T-cell (primary cell): Measurements from ENCODE around the gene NDUFA7. TPM values are rescaled to one million over a fixed set of nuclear protein-coding genes. Genes with fewer than 3 reads are reported as not detected.
"Not testable (repeated sequence)": the region's sequence is repeated elsewhere in the genome, so short reads cannot be mapped to it uniquely, and the experiment has no call there.

Experiments used
- ATAC-seq, 4 experiments: fragments of 200-7000 bp in 3 of 4; fragments of 150-1000 bp in 1 of 4; cut with Tn5 transposase; replicated peaks in 1 of 4; 1 replicate in 3 of 4; 2 replicates in 1 of 4; pipeline ENCODE4 v1.10.0; 2021; ENCODE audit warnings: moderate library complexity in 3 of 4, mild to moderate bottlenecking in 2 of 4, moderate number of reproducible peaks in 1 of 4
- CTCF ChIA-PET, 2 donors: fragments of 300-600 bp; sonication (Branson Sonifier 250); formaldehyde crosslinking; loops; one replicate each; lab custom pipeline; 2022; ENCODE audit warnings: antibody characterized with exemption in 2 of 2; lab: Charles Lee
- POLR2A ChIA-PET, 2 donors: fragments of 300-600 bp; sonication (Branson Sonifier 250); formaldehyde crosslinking; loops; one replicate each; lab custom pipeline; 2022; ENCODE audit warnings: antibody characterized with exemption in 2 of 2; lab: Charles Lee
- DNase-seq, 35 experiments: peaks; one replicate each; pipeline versions ENCODE4 v3.0.0 to v3.0.0-alpha.2; 2013 to 2023
- H3K27ac ChIP-seq: one replicate; pipeline ENCODE4 v1.5.1; 2013; ENCODE audit warnings: low read length
- H3K27me3 ChIP-seq, 2 experiments: replicated peaks in 1 of 2; 1 replicate in 1 of 2; 2 replicates in 1 of 2; pipeline versions ENCODE4 v1.6.1 to v1.7.0; 2013; ENCODE audit warnings: low read length in 1 of 2, mixed read lengths in 1 of 2; ENCODE audit not compliant: control insufficient read depth in 2 of 2, insufficient read depth in 2 of 2; ENCODE audit errors: extremely low read depth in 1 of 2
- H3K36me3 ChIP-seq, 2 donors: 1 replicate in 1 of 2; 2 replicates in 1 of 2; pipeline versions ENCODE4 v1.6.1 to v1.7.0; 2013; ENCODE audit warnings: low read length in 1 of 2; ENCODE audit not compliant: control insufficient read depth in 2 of 2, insufficient read depth in 1 of 2; ENCODE audit errors: extremely low read depth in 1 of 2
- H3K4me1 ChIP-seq, 2 experiments: 1 replicate in 1 of 2; 2 replicates in 1 of 2; pipeline versions ENCODE4 v1.6.1 to v1.7.0; 2013; ENCODE audit warnings: low read length in 2 of 2, mixed read lengths in 1 of 2; ENCODE audit not compliant: insufficient read depth in 2 of 2, control insufficient read depth in 1 of 2; ENCODE audit errors: extremely low read depth in 1 of 2
- H3K4me3 ChIP-seq, 2 donors: 1 replicate in 1 of 2; 2 replicates in 1 of 2; pipeline versions ENCODE4 v1.5.1 to v1.7.0; 2013; ENCODE audit warnings: mild to moderate bottlenecking in 2 of 2, low read length in 1 of 2, moderate library complexity in 1 of 2; ENCODE audit not compliant: control insufficient read depth in 1 of 2; ENCODE audit errors: extremely low read depth in 1 of 2
- H3K9me3 ChIP-seq: 2 replicates; pipeline ENCODE4 v1.7.0; 2013
- H3K27ac Mint-ChIP-seq, 2 donors: one replicate each; pipeline ENCODE4 v1.8.0; 2020 to 2021; ENCODE audit warnings: mild to moderate bottlenecking in 2 of 2, mixed read lengths in 2 of 2
- H3K27me3 Mint-ChIP-seq, 2 donors: one replicate each; pipeline ENCODE4 v1.8.0; 2021 to 2022; ENCODE audit warnings: mixed read lengths in 2 of 2
- H3K36me3 Mint-ChIP-seq: one replicate; pipeline ENCODE4 v1.8.0; 2021; ENCODE audit warnings: mixed read lengths
- H3K4me1 Mint-ChIP-seq, 3 donors: one replicate each; pipeline ENCODE4 v1.8.0; 2020 to 2022; ENCODE audit warnings: mixed read lengths in 3 of 3, mild to moderate bottlenecking in 1 of 3
- H3K4me3 Mint-ChIP-seq, 3 donors: one replicate each; pipeline ENCODE4 v1.8.0; 2020 to 2022; ENCODE audit warnings: mild to moderate bottlenecking in 3 of 3, mixed read lengths in 3 of 3, moderate library complexity in 3 of 3
- H3K9me3 Mint-ChIP-seq, 3 donors: one replicate each; pipeline ENCODE4 v1.8.0; 2020 to 2022; ENCODE audit warnings: mixed read lengths in 3 of 3
- whole genome bisulfite sequencing: methylation state at CpG from one replicate; pipeline ENCODE4 v1.1.5; 2013; ENCODE audit warnings: missing lambda C conversion rate; ENCODE audit not compliant: insufficient coverage; 5-methylcytosine and 5-hydroxymethylcytosine counted together
- total RNA-seq, 35 experiments: library from RNA in 6 of 35; stranded (reverse) in 6 of 35; fragments of 120-200 nt in 1 of 35; gene quantifications; one replicate each; pipeline versions ENCODE4 v1.2.1 to v1.2.4 and lab custom pipeline; 2013 to 2026

Gene NDUFA7
- total RNA-seq, 5 donors from 2014 or later (not counting 1 experiment from before 2014, with no cell fraction given), result 24.5 to 44.7 (median 32.8) TPM

DNA sequence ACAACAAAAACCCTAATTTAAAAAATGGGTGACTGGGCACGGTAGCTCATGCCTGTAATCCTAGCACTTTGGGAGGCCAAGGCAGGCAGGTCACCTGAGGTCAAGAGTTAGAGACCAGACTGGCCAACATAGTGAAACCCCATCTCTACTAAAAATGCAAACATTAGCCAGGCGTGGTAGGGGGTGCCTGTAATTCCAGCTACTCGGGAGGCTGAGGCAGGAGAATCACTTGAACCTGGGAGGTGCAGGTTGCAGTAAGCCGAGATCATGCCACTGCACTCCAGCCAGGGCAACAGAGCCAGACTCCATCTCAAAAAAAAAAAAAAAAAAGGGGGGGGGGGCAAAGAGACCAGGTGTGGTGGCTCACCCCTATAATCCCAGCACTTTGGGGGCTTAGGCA, 56.9 kb downstream of the NDUFA7 start:
- H3K4me3 Mint-ChIP-seq, DNase-seq, H3K9me3 Mint-ChIP-seq, POLR2A ChIA-PET, H3K27me3 ChIP-seq, H3K36me3 Mint-ChIP-seq, CTCF ChIA-PET, ATAC-seq, H3K27ac ChIP-seq, H3K36me3 ChIP-seq, H3K4me3 ChIP-seq, H3K9me3 ChIP-seq, H3K27ac Mint-ChIP-seq, H3K27me3 Mint-ChIP-seq: not testable (repeated sequence)
- WGBS, result 100% methylated on average over 1 of the region's 4 CpGs
- peaks cover 7 to 10% (median 9%) of the 10 kb centered on the region in 3 donors for H3K4me1 Mint-ChIP-seq
- peaks cover under 1 to 14% of the 10 kb centered on the region in 2 experiments for H3K4me1 ChIP-seq

- peaks cover 0 to 6% of the 10 kb centered on the region in 2 experiments for H3K4me1 ChIP-seq
- H3K36me3 ChIP-seq, result peaks cover 3 to 11% of the 10 kb centered on the region in 2 donors
- H3K4me3 ChIP-seq, result no peak overlapping the region
- WGBS, result 96% methylated on average over 6 of the region's 6 CpGs
- no peak overlapping the region for H3K27ac ChIP-seq
- no peak overlapping the region for H3K4me3 Mint-ChIP-seq
- no peaks in the 10 kb centered on the region for H3K9me3 ChIP-seq
- H3K9me3 Mint-ChIP-seq, result no peaks in the 10 kb centered on the region
- H3K36me3 Mint-ChIP-seq, result peaks cover 16% of the 10 kb centered on the region
- CTCF ChIA-PET, result no interaction called here
- no peak for ATAC-seq
- peaks cover under 1 to 9% (median 3%) of the 10 kb centered on the region in 3 donors for H3K4me1 Mint-ChIP-seq
- no peak overlapping the region for H3K27ac Mint-ChIP-seq
- no peak for DNase-seq
- H3K27me3 ChIP-seq, result no peaks in the 10 kb centered on the region
- H3K27me3 Mint-ChIP-seq, result no peaks in the 10 kb centered on the region
- POLR2A ChIA-PET, result no interaction called here
These were observed 58.7 kb downstream of the NDUFA7 start for GRCh38 chr19:8262431-8262830.

DNA sequence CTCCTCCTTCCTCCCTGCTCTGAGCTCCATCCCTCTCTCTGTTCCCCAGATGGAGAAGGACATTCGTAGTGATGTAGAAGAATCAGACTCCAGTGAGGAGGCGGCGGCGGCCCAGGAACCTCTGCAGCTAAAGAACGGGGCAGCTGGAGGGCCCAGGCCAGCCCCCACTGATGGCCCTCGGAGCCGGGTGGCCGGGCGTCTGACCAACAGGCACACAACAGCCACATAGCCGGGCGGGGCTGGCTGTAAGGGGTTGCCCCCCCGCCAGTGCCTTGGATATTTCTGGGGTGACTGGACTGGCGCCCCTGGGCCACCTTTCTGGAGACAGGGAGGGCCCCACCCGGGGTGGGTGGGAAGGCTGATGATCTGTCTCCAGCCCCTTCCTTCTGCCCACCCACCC, 59.3 kb downstream of the NDUFA7 start:
- H3K4me3 Mint-ChIP-seq, result no peak overlapping the region
- no peaks in the 10 kb centered on the region for H3K9me3 Mint-ChIP-seq
- H3K36me3 Mint-ChIP-seq, result peaks cover 16% of the 10 kb centered on the region
- Histone ChIP-seq H3K27ac (no peak overlapping the region), H3K9me3 (no peaks in the 10 kb centered on the region), H3K36me3 (peaks cover 4 to 17% of the 10 kb centered on the region in 2 donors), H3K4me1 (peaks cover 0 to 10% of the 10 kb centered on the region in 2 experiments), H3K27me3 (no peaks in the 10 kb centered on the region), H3K4me3 (no peak overlapping the region)
- ChIA-PET CTCF (no interaction called here), POLR2A (no interaction called here)
- WGBS, result 85% methylated on average over 11 of the region's 14 CpGs
- H3K4me1 Mint-ChIP-seq, result peaks cover 2 to 11% (median 5%) of the 10 kb centered on the region in 3 donors
- no peak for ATAC-seq
- DNase-seq, result no peak
- H3K27ac Mint-ChIP-seq, result no peak overlapping the region
- no peaks in the 10 kb centered on the region for H3K27me3 Mint-ChIP-seq

DNA sequence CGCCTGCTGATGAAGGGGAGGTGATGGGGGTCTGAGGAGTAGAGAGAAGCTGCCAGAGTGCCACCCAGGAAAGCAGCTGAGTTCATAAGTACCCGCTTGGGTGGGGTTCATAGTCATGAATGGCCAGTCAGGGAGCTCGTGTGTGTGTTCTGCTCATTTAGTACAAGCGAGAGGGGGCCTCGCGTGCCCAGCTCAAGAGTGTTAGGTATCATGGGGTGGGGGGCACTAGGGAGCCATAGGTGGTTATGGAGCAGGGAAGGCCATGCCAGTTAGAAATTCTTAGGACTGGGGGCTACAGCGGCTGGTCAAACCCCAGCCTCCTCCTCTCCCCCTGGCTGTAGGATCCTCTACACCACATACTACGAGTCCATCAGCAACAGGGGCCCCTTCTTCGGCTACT, 59.8 kb downstream of the NDUFA7 start:
- Mint-ChIP-seq H3K4me1 (peaks cover 2 to 11% (median 5%) of the 10 kb centered on the region in 3 donors), H3K9me3 (no peaks in the 10 kb centered on the region), H3K27me3 (no peaks in the 10 kb centered on the region), H3K4me3 (no peak overlapping the region), H3K36me3 (peaks cover 16% of the 10 kb centered on the region), H3K27ac (no peak overlapping the region)
- Histone ChIP-seq H3K36me3 (peaks cover 6 to 22% of the 10 kb centered on the region in 2 donors), H3K27ac (no peak overlapping the region), H3K4me1 (peaks cover 0 to 14% of the 10 kb centered on the region in 2 experiments), H3K27me3 (no peaks in the 10 kb centered on the region), H3K4me3 (no peak overlapping the region), H3K9me3 (no peaks in the 10 kb centered on the region)
- DNase-seq, result no peak
- ATAC-seq, result no peak
- CTCF ChIA-PET, result no interaction called here
- 98% methylated on average over 6 of the region's 9 CpGs for WGBS
- POLR2A ChIA-PET, result no interaction called here

Other genes starting within 250 kb of the NDUFA7 start
- under 1 TPM in 2 of 5 donors, not detected in 3; 0.03 TPM for gene FBN3, start 171.8 kb downstream of the NDUFA7 start, total RNA-seq
- 10 to 100 TPM; 23.1 to 46.9 (median 29.0) TPM for gene CERS4, start 112.0 kb downstream of the NDUFA7 start, total RNA-seq
- 10 to 100 TPM; 26.1 to 41.5 (median 37.4) TPM for gene CD320, start 13.0 kb downstream of the NDUFA7 start, total RNA-seq
- gene RPS28, start 121 bp upstream of the NDUFA7 start, total RNA-seq, result 1,000 to 10,000 TPM; 2,995 to 3,551 (median 3,317) TPM
- 1 to 10 TPM in 4 of 5 donors, under 1 TPM in 1; 0.88 to 5.5 (median 4.4) TPM for gene KANK3, start 21.9 kb upstream of the NDUFA7 start, total RNA-seq
- gene ANGPTL4, start 42.8 kb upstream of the NDUFA7 start, total RNA-seq, result under 1 TPM in 2 of 5 donors, not detected in 3; 0.18 to 0.19 TPM
- gene RAB11B, start 69.0 kb upstream of the NDUFA7 start, total RNA-seq, result 100 to 1,000 TPM in 3 of 5 donors, 10 to 100 TPM in 2; 87.5 to 125 (median 116) TPM
- 10 to 100 TPM; 20.6 to 40.7 (median 35.6) TPM for gene MARCHF2, start 91.9 kb upstream of the NDUFA7 start, total RNA-seq
- gene HNRNPM, start 123.6 kb upstream of the NDUFA7 start, total RNA-seq, result 100 to 1,000 TPM; 200 to 272 (median 213) TPM
- gene PRAM1, start 181.3 kb upstream of the NDUFA7 start, total RNA-seq, result 1 to 10 TPM; 2.2 to 5.1 (median 3.8) TPM
- gene ZNF414, start 192.8 kb upstream of the NDUFA7 start, total RNA-seq, result 10 to 100 TPM; 34.4 to 78.6 (median 67.2) TPM